GM21526 (cell line): ENCODE measurements around the gene PTPRN2.
"Not testable (repeated sequence)": the region's sequence is repeated elsewhere in the genome, so short reads cannot be mapped to it uniquely, and the experiment has no call there.

Source experiments
- ATAC-seq: cut with Tn5 transposase; IDR thresholded peaks from one replicate; pipeline ENCODE4 v1.9.1; 2021; ENCODE audit warnings: moderate library complexity; ENCODE audit not compliant: unreplicated experiment, low FRiP score

PTPRN2 gene

GRCh38 chr7:158343526-158343925, 244.1 kb downstream of the PTPRN2 start:
- ATAC-seq, result no peak

GRCh38 chr7:158341097-158341496, 246.5 kb downstream of the PTPRN2 start:
- not testable (repeated sequence) for ATAC-seq

- not testable (repeated sequence) for ATAC-seq
Measured at GRCh38 chr7:158336952-158337351, 250.7 kb downstream of the PTPRN2 start.

GRCh38 chr7:158332516-158332915, 255.1 kb downstream of the PTPRN2 start:
- ATAC-seq, result not testable (repeated sequence)

- not testable (repeated sequence) for ATAC-seq
Measured at GRCh38 chr7:158331826-158332450, 255.7 kb downstream of the PTPRN2 start.

GRCh38 chr7:158329686-158330085, 257.9 kb downstream of the PTPRN2 start:
- ATAC-seq, result no peak

GRCh38 chr7:158329014-158329610, 258.5 kb downstream of the PTPRN2 start:
- ATAC-seq, result no peak

- ATAC-seq, result no peak
Measured at GRCh38 chr7:158328376-158329013, 259.1 kb downstream of the PTPRN2 start.

- no peak for ATAC-seq
Measured at GRCh38 chr7:158327571-158328180, 259.9 kb downstream of the PTPRN2 start.

GRCh38 chr7:158327012-158327411, 260.6 kb downstream of the PTPRN2 start:
- ATAC-seq, result no peak

- no peak for ATAC-seq
Measured at GRCh38 chr7:158325530-158326381, 261.9 kb downstream of the PTPRN2 start.

GRCh38 chr7:158324397-158325360, 262.9 kb downstream of the PTPRN2 start:
- no peak for ATAC-seq

- no peak for ATAC-seq
Measured at GRCh38 chr7:158323741-158324396, 263.8 kb downstream of the PTPRN2 start.

GRCh38 chr7:158322616-158323530, 264.8 kb downstream of the PTPRN2 start:
- no peak for ATAC-seq

- no peak for ATAC-seq
Measured at GRCh38 chr7:158321936-158322615, 265.5 kb downstream of the PTPRN2 start.

- no peak for ATAC-seq
Measured at GRCh38 chr7:158321056-158321700, 266.4 kb downstream of the PTPRN2 start.

GRCh38 chr7:158320328-158320727, 267.3 kb downstream of the PTPRN2 start:
- no peak for ATAC-seq
